Activated naive CD8-positive, alpha-beta T cell treated with anti-CD3 and anti-CD28 coated beads, Interleukin-2, amount 10 ng/mL, durations not matched to agents 7 days and 5 days (primary cell): ENCODE data around the gene AKR1C3. TPM values are rescaled to one million over a fixed set of nuclear protein-coding genes. Genes with fewer than 3 reads are reported as not detected.

Experiments
- ATAC-seq: fragments of 150-1000 bp; cut with Tn5 transposase; one replicate; pipeline ENCODE4 v1.10.0; 2021; ENCODE audit warnings: low read depth, moderate library complexity
- POLR2A ChIA-PET: fragments of 350-600 bp; sonication (Branson Sonifier 250); formaldehyde crosslinking; loops from one replicate; lab custom pipeline; 2021; ENCODE audit warnings: antibody characterized with exemption; lab: Charles Lee
- DNase-seq: peaks from one replicate; pipeline ENCODE4 v3.0.0; 2021
- H3K27ac Mint-ChIP-seq: one replicate; pipeline ENCODE4 v1.8.0; 2022; ENCODE audit warnings: mild to moderate bottlenecking, mixed read lengths
- H3K27me3 Mint-ChIP-seq: one replicate; pipeline ENCODE4 v1.8.0; 2022; ENCODE audit warnings: mild to moderate bottlenecking, moderate library complexity, mixed read lengths
- H3K36me3 Mint-ChIP-seq: one replicate; pipeline ENCODE4 v1.8.0; 2021; ENCODE audit warnings: mild to moderate bottlenecking, mixed read lengths
- H3K4me1 Mint-ChIP-seq: one replicate; pipeline ENCODE4 v1.8.0; 2021; ENCODE audit warnings: mixed read lengths
- H3K4me3 Mint-ChIP-seq: one replicate; pipeline ENCODE4 v1.8.0; 2022; ENCODE audit warnings: mild to moderate bottlenecking, moderate library complexity, mixed read lengths
- H3K9me3 Mint-ChIP-seq: one replicate; pipeline ENCODE4 v1.8.0; 2021; ENCODE audit warnings: mixed read lengths
- total RNA-seq, 2 experiments: library from RNA; stranded (reverse); gene quantifications; one replicate each; pipeline ENCODE4 v1.2.3, GENCODE V29; 2021

The AKR1C3 gene
- total RNA-seq, 2 experiments from 2014 or later: 1.8 to 2.0 TPM

- Mint-ChIP-seq H3K27ac (no peak overlapping the region), H3K27me3 (peaks cover 5% of the 10 kb centered on the region), H3K9me3 (peaks cover 3% of the 10 kb centered on the region), H3K36me3 (no peaks in the 10 kb centered on the region), H3K4me1 (no peaks in the 10 kb centered on the region), H3K4me3 (no peak overlapping the region)
- POLR2A ChIA-PET: no interaction called here
- DNase-seq (no peak), ATAC-seq (no peak)
Measured at GRCh38 chr10:5071411-5072198, 22.6 kb upstream of the AKR1C3 start.

- ATAC-seq (no peak), DNase-seq (no peak)
- peaks cover 5% of the 10 kb centered on the region for H3K27me3 Mint-ChIP-seq
- H3K27ac Mint-ChIP-seq: no peak overlapping the region
- no peaks in the 10 kb centered on the region for H3K4me1 Mint-ChIP-seq
- POLR2A ChIA-PET: no interaction called here
- no peak overlapping the region for H3K4me3 Mint-ChIP-seq
- H3K9me3 Mint-ChIP-seq: peaks cover 3% of the 10 kb centered on the region
- H3K36me3 Mint-ChIP-seq: no peaks in the 10 kb centered on the region
Measured at GRCh38 chr10:5073659-5074058, 20.6 kb upstream of the AKR1C3 start.

- no peak overlapping the region for H3K27ac Mint-ChIP-seq
- H3K9me3 Mint-ChIP-seq: no peaks in the 10 kb centered on the region
- POLR2A ChIA-PET: no interaction called here
- ATAC-seq (no peak), DNase-seq (no peak)
- no peak overlapping the region for H3K4me3 Mint-ChIP-seq
- no peaks in the 10 kb centered on the region for H3K4me1 Mint-ChIP-seq
- no peaks in the 10 kb centered on the region for H3K36me3 Mint-ChIP-seq
- H3K27me3 Mint-ChIP-seq: peaks cover 5% of the 10 kb centered on the region
Measured at GRCh38 chr10:5076615-5077014, 17.6 kb upstream of the AKR1C3 start.

GRCh38 chr10:5078547-5079180, 15.6 kb upstream of the AKR1C3 start:
- Mint-ChIP-seq H3K27me3 (peaks cover 5% of the 10 kb centered on the region), H3K9me3 (no peaks in the 10 kb centered on the region), H3K36me3 (no peaks in the 10 kb centered on the region), H3K27ac (no peak overlapping the region), H3K4me3 (no peak overlapping the region), H3K4me1 (no peaks in the 10 kb centered on the region)
- DNase-seq (no peak), ATAC-seq (no peak)
- POLR2A ChIA-PET: no interaction called here

GRCh38 chr10:5079306-5079830, 14.8 kb upstream of the AKR1C3 start:
- H3K36me3 Mint-ChIP-seq: no peaks in the 10 kb centered on the region
- DNase-seq: no peak

GRCh38 chr10:5079836-5080235, 14.4 kb upstream of the AKR1C3 start:
- DNase-seq (no peak), ATAC-seq (no peak)
- Mint-ChIP-seq H3K36me3 (no peaks in the 10 kb centered on the region), H3K27ac (no peak overlapping the region), H3K4me3 (no peak overlapping the region), H3K4me1 (no peaks in the 10 kb centered on the region), H3K27me3 (peaks cover 5% of the 10 kb centered on the region), H3K9me3 (no peaks in the 10 kb centered on the region)
- POLR2A ChIA-PET: no interaction called here

More at GRCh38 chr10:5079306-5079830, 14.8 kb upstream of the AKR1C3 start:
- H3K27ac Mint-ChIP-seq: no peak overlapping the region
- POLR2A ChIA-PET: no interaction called here
- no peaks in the 10 kb centered on the region for H3K4me1 Mint-ChIP-seq
- ATAC-seq: no peak
- peaks cover 5% of the 10 kb centered on the region for H3K27me3 Mint-ChIP-seq
- no peak overlapping the region for H3K4me3 Mint-ChIP-seq
- no peaks in the 10 kb centered on the region for H3K9me3 Mint-ChIP-seq

GRCh38 chr10:5081091-5081490, 13.1 kb upstream of the AKR1C3 start:
- H3K4me1 Mint-ChIP-seq: no peaks in the 10 kb centered on the region

GRCh38 chr10:5088703-5089261, 5.4 kb upstream of the AKR1C3 start:
- no peak for DNase-seq

More at GRCh38 chr10:5081091-5081490, 13.1 kb upstream of the AKR1C3 start:
- POLR2A ChIA-PET: no interaction called here
- no peaks in the 10 kb centered on the region for H3K36me3 Mint-ChIP-seq
- ATAC-seq: no peak
- DNase-seq: no peak
- no peak overlapping the region for H3K4me3 Mint-ChIP-seq
- peaks cover 8% of the 10 kb centered on the region for H3K27me3 Mint-ChIP-seq
- H3K9me3 Mint-ChIP-seq: no peaks in the 10 kb centered on the region
- no peak overlapping the region for H3K27ac Mint-ChIP-seq

GRCh38 chr10:5089865-5090264, 4.3 kb upstream of the AKR1C3 start:
- no peak overlapping the region for H3K4me3 Mint-ChIP-seq
- no peaks in the 10 kb centered on the region for H3K36me3 Mint-ChIP-seq
- peaks cover 21% of the 10 kb centered on the region for H3K27me3 Mint-ChIP-seq
- no peak for DNase-seq
- POLR2A ChIA-PET: no interaction called here
- H3K9me3 Mint-ChIP-seq: no peaks in the 10 kb centered on the region
- peak; percentile 56 for ATAC-seq
- peaks cover 8% of the 10 kb centered on the region for H3K4me1 Mint-ChIP-seq
- peak overlapping the region; percentile 13 for H3K27ac Mint-ChIP-seq

More at GRCh38 chr10:5088703-5089261, 5.4 kb upstream of the AKR1C3 start:
- Mint-ChIP-seq H3K27me3 (peaks cover 19% of the 10 kb centered on the region), H3K27ac (no peak overlapping the region), H3K36me3 (no peaks in the 10 kb centered on the region), H3K4me1 (peaks cover 4% of the 10 kb centered on the region), H3K4me3 (no peak overlapping the region), H3K9me3 (no peaks in the 10 kb centered on the region)
- ATAC-seq: no peak
- POLR2A ChIA-PET: no interaction called here

- Mint-ChIP-seq H3K4me3 (no peak overlapping the region), H3K36me3 (no peaks in the 10 kb centered on the region), H3K9me3 (no peaks in the 10 kb centered on the region), H3K27me3 (peaks cover 25% of the 10 kb centered on the region), H3K4me1 (peaks cover 9% of the 10 kb centered on the region), H3K27ac (no peak overlapping the region)
- ATAC-seq (no peak), DNase-seq (no peak)
- POLR2A ChIA-PET: no interaction called here
Measured at GRCh38 chr10:5090551-5090950, 3.7 kb upstream of the AKR1C3 start.

- peaks cover 9% of the 10 kb centered on the region for H3K4me1 Mint-ChIP-seq
- H3K27me3 Mint-ChIP-seq: peaks cover 22% of the 10 kb centered on the region
- H3K36me3 Mint-ChIP-seq: no peaks in the 10 kb centered on the region
- DNase-seq (no peak), ATAC-seq (no peak)
- H3K27ac Mint-ChIP-seq: no peak overlapping the region
- no peak overlapping the region for H3K4me3 Mint-ChIP-seq
- POLR2A ChIA-PET: no interaction called here
- no peaks in the 10 kb centered on the region for H3K9me3 Mint-ChIP-seq
Measured at GRCh38 chr10:5091196-5091595, 3.0 kb upstream of the AKR1C3 start.

- Mint-ChIP-seq H3K27me3 (peaks cover 24% of the 10 kb centered on the region), H3K27ac (no peak overlapping the region), H3K4me3 (no peak overlapping the region), H3K9me3 (no peaks in the 10 kb centered on the region), H3K36me3 (no peaks in the 10 kb centered on the region), H3K4me1 (peaks cover 9% of the 10 kb centered on the region)
- DNase-seq: no peak
- ATAC-seq: no peak
- POLR2A ChIA-PET: no interaction called here
Measured at GRCh38 chr10:5092375-5092774, 1.8 kb upstream of the AKR1C3 start.

- Mint-ChIP-seq H3K4me1 (peaks cover 9% of the 10 kb centered on the region), H3K27me3 (peaks cover 17% of the 10 kb centered on the region), H3K4me3 (no peak overlapping the region), H3K36me3 (no peaks in the 10 kb centered on the region), H3K27ac (no peak overlapping the region), H3K9me3 (no peaks in the 10 kb centered on the region)
- DNase-seq: no peak
- no peak for ATAC-seq
- POLR2A ChIA-PET: no interaction called here
Measured at GRCh38 chr10:5092848-5093790, 1.1 kb upstream of the AKR1C3 start.
